Transverse colon (tissue), 4 donors: ENCODE measurements around the gene LHFPL5. TPM values are rescaled to one million over a fixed set of nuclear protein-coding genes. Genes with fewer than 3 reads are reported as not detected.

Source experiments
- DNase-seq: peaks from one replicate; pipeline ENCODE4 v3.0.0-alpha.2; 2019
- H3K27ac ChIP-seq, 4 donors: fragments of 200-600 bp; sonication (generic); 2 replicates each; pipeline ENCODE4 v1.5.1; 2016 to 2018; ENCODE audit warnings: inconsistent platforms in 4 of 4
- H3K27me3 ChIP-seq: fragments of 200-600 bp; sonication (generic); 2 replicates; pipeline ENCODE4 v1.5.1; 2017; ENCODE audit warnings: inconsistent platforms
- H3K36me3 ChIP-seq, 4 donors: fragments of 200-600 bp; sonication (generic); 2 replicates each; pipeline ENCODE4 v1.5.1; 2017 to 2019; ENCODE audit warnings: inconsistent platforms in 4 of 4
- H3K4me1 ChIP-seq, 4 donors: fragments of 200-600 bp; sonication (generic); 2 replicates each; pipeline ENCODE4 v1.5.1; 2017 to 2020; ENCODE audit warnings: inconsistent platforms in 4 of 4
- H3K4me3 ChIP-seq, 4 donors: fragments of 200-600 bp; sonication (generic); 1 replicate in 1 of 4; 2 replicates in 3 of 4; pipeline versions ENCODE4 v1.5.1 to v1.6.1; 2017 to 2019; ENCODE audit warnings: inconsistent platforms in 4 of 4
- H3K9me3 ChIP-seq, 2 donors: fragments of 200-600 bp; sonication (generic); 2 replicates each; pipeline ENCODE4 v1.5.1; 2017 to 2019; ENCODE audit warnings: inconsistent platforms in 2 of 2
- CTCF ChIP-seq, 5 experiments: fragments of 200-600 bp in 3 of 5; fragments of 450-650 bp in 2 of 5; sonication (generic) in 3 of 5; IDR thresholded peaks; 1 replicate in 2 of 5; 2 replicates in 3 of 5; pipeline ENCODE4 v1.5.1; 2016 to 2017; ENCODE audit warnings: antibody characterized with exemption in 5 of 5, inconsistent platforms in 3 of 5, mild to moderate bottlenecking in 2 of 5, moderate library complexity in 1 of 5
- EP300 ChIP-seq: sonication (generic); formaldehyde crosslinking; IDR thresholded peaks from one replicate; pipeline ENCODE4 v1.6.1; 2017; ENCODE audit warnings: antibody characterized with exemption, low read depth
- POLR2A ChIP-seq: fragments of 450-650 bp; IDR thresholded peaks from one replicate; pipeline ENCODE4 v1.6.1; 2016; ENCODE audit warnings: antibody characterized with exemption, mild to moderate bottlenecking, moderate library complexity
- POLR2AphosphoS5 ChIP-seq, 3 donors: sonication (generic); formaldehyde crosslinking; IDR thresholded peaks; one replicate each; pipeline ENCODE4 v1.6.1; 2016; ENCODE audit warnings: antibody characterized with exemption in 3 of 3
- WGBS, 2 donors: methylation state at CpG; one replicate each; pipeline ENCODE4 v1.1.5; 2018; ENCODE audit warnings: low coverage in 1 of 2; 5-methylcytosine and 5-hydroxymethylcytosine counted together
- in situ Hi-C, 4 donors: fragments of 200-750 bp; cut with MboI; loops; one replicate each; pipeline versions ENCODE4 v1.15.0 to v1.15.1; 2017; ENCODE audit warnings: low sequenced_read_pairs in 3 of 4, low pct_ligation_motif_present in 1 of 4, low pct_unique_long_range_greater_than_20kb in 1 of 4
- intact Hi-C: fragments of 100-400 bp; cut with DNase I; formaldehyde crosslinking; loops from one replicate; pipeline ENCODE4 v1.15.1; 2023; ENCODE audit warnings: low total_unique reads
- total RNA-seq, 4 donors: library from RNA; depleted of rRNA; stranded (reverse); fragments of >200 nt; gene quantifications; one replicate each; pipeline ENCODE4 v1.1.0, GENCODE V29; 2016

The LHFPL5 gene
- total RNA-seq: not detected

GRCh38 chr6:35804996-35805736 is at the start of gene LHFPL5:
LHFPL5 (plus strand) TSS chr6:35805352; CDS start chr6:35805671, 319 bp downstream.
- Histone ChIP-seq H3K36me3 (no peaks in the 10 kb centered on the region), H3K4me1 (peaks cover 0 to 7% (median 3%) of the 10 kb centered on the region in 4 donors), H3K27ac (no peak within 1 kb of the TSS), H3K27me3 (peaks cover 32% of the 10 kb centered on the region), H3K4me3 (peak within 1 kb of the TSS in 1 of 4 donors; percentile 20), H3K9me3 (no peaks in the 10 kb centered on the region)
- in situ Hi-C loops (no loop called here), intact Hi-C loops (no loop called here)
- WGBS, 2 donors: 7 to 11% methylated on average over 3 to 33 of the region's 40 CpGs
- no peak for TF ChIP-seq CTCF (IDR thresholded peaks at IDR 0.05)
- TF ChIP-seq EP300: no peak
- no peak for TF ChIP-seq POLR2AphosphoS5 (IDR thresholded peaks at IDR 0.05)
- TF ChIP-seq POLR2A: no peak
- peak; percentile 34 for DNase-seq

GRCh38 chr6:35757456-35758123 is 47.6 kb upstream of the LHFPL5 start:
- no peak for DNase-seq
- peaks cover 37% of the 10 kb centered on the region for H3K27me3 ChIP-seq
- no peak overlapping the region for H3K27ac ChIP-seq
- 48 to 65% methylated on average over 3 to 10 of the region's 10 CpGs for WGBS, 2 donors
- no peaks in the 10 kb centered on the region for H3K4me1 ChIP-seq
- no peaks in the 10 kb centered on the region for H3K9me3 ChIP-seq
- H3K36me3 ChIP-seq: no peaks in the 10 kb centered on the region
- H3K4me3 ChIP-seq: no peak overlapping the region
- intact Hi-C loops (no loop called here), in situ Hi-C loops (no loop called here)
- TF ChIP-seq POLR2AphosphoS5 (IDR thresholded peaks at IDR 0.05): no peak
- no peak for TF ChIP-seq EP300
- TF ChIP-seq CTCF (IDR thresholded peaks at IDR 0.05): no peak
- TF ChIP-seq POLR2A: no peak

- Histone ChIP-seq H3K27ac (no peak overlapping the region), H3K4me3 (no peak overlapping the region), H3K4me1 (no peaks in the 10 kb centered on the region), H3K36me3 (no peaks in the 10 kb centered on the region), H3K9me3 (no peaks in the 10 kb centered on the region), H3K27me3 (peaks cover 56% of the 10 kb centered on the region)
- WGBS, 2 donors: 74 to 100% methylated on average over 1 to 3 of the region's 3 CpGs
- DNase-seq: no peak
- intact Hi-C loops (no loop called here), in situ Hi-C loops (no loop called here)
- TF ChIP-seq POLR2AphosphoS5 (IDR thresholded peaks at IDR 0.05) (no peak), EP300 (no peak), CTCF (IDR thresholded peaks at IDR 0.05) (no peak), POLR2A (no peak)
Observed at GRCh38 chr6:35759426-35759825, 45.7 kb upstream of the LHFPL5 start.

- 80 to 86% methylated on average over 1 to 23 of the region's 23 CpGs for WGBS, 2 donors
- H3K4me1 ChIP-seq: no peaks in the 10 kb centered on the region
- intact Hi-C loops (no loop called here), in situ Hi-C loops (no loop called here)
- H3K27me3 ChIP-seq: peaks cover 53% of the 10 kb centered on the region
- H3K4me3 ChIP-seq: no peak overlapping the region
- TF ChIP-seq POLR2A: no peak
- TF ChIP-seq EP300: no peak
- TF ChIP-seq POLR2AphosphoS5 (IDR thresholded peaks at IDR 0.05): no peak
- no peak for TF ChIP-seq CTCF (IDR thresholded peaks at IDR 0.05)
- no peaks in the 10 kb centered on the region for H3K36me3 ChIP-seq
- no peak for DNase-seq
- H3K9me3 ChIP-seq: no peaks in the 10 kb centered on the region
- H3K27ac ChIP-seq: no peak overlapping the region
Observed at GRCh38 chr6:35765739-35766138, 39.4 kb upstream of the LHFPL5 start.
